Brain microvascular endothelial cell (primary cell): ENCODE measurements around the gene ELOVL6.
"Not testable (repeated sequence)": the region's sequence is repeated elsewhere in the genome, so short reads cannot be mapped to it uniquely, and the experiment has no call there.

ENCODE experiments used
- DNase-seq: peaks from one replicate; pipeline ENCODE4 v3.0.0-alpha.2; 2020
- H3K27ac ChIP-seq: fragments of 250-450 bp; sonication (Bioruptor Pico); 2 replicates; pipeline ENCODE4 v1.5.1; 2020; ENCODE audit warnings: mild to moderate bottlenecking, moderate library complexity
- H3K27me3 ChIP-seq: fragments of 250-450 bp; sonication (Bioruptor Pico); replicated peaks from 2 replicates; pipeline ENCODE4 v1.5.1; 2020; ENCODE audit warnings: mild to moderate bottlenecking
- H3K36me3 ChIP-seq: fragments of 250-450 bp; sonication (Bioruptor Pico); replicated peaks from 2 replicates; pipeline ENCODE4 v1.5.1; 2020; ENCODE audit warnings: mild to moderate bottlenecking
- H3K4me3 ChIP-seq: 2 replicates; pipeline ENCODE4 v1.5.1; 2011; ENCODE audit warnings: low read depth, mild to moderate bottlenecking, control low read depth, low read length, moderate library complexity
- in situ Hi-C: cut with HindIII; loops from 2 replicates; pipeline ENCODE4 v1.10.0; 2017; ENCODE audit warnings: low sequenced_read_pairs, low pct_ligation_motif_present
- TF ChIP-seq, protein P1 (sequence below): IDR thresholded peaks from 2 replicates; pipeline ENCODE4 v1.5.1; 2011; ENCODE audit warnings: low read depth, mild to moderate bottlenecking, moderate library complexity, low read length, control low read depth, inconsistent platforms; ENCODE audit errors: missing control alignments

The ELOVL6 gene, protein sequence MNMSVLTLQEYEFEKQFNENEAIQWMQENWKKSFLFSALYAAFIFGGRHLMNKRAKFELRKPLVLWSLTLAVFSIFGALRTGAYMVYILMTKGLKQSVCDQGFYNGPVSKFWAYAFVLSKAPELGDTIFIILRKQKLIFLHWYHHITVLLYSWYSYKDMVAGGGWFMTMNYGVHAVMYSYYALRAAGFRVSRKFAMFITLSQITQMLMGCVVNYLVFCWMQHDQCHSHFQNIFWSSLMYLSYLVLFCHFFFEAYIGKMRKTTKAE

DNA sequence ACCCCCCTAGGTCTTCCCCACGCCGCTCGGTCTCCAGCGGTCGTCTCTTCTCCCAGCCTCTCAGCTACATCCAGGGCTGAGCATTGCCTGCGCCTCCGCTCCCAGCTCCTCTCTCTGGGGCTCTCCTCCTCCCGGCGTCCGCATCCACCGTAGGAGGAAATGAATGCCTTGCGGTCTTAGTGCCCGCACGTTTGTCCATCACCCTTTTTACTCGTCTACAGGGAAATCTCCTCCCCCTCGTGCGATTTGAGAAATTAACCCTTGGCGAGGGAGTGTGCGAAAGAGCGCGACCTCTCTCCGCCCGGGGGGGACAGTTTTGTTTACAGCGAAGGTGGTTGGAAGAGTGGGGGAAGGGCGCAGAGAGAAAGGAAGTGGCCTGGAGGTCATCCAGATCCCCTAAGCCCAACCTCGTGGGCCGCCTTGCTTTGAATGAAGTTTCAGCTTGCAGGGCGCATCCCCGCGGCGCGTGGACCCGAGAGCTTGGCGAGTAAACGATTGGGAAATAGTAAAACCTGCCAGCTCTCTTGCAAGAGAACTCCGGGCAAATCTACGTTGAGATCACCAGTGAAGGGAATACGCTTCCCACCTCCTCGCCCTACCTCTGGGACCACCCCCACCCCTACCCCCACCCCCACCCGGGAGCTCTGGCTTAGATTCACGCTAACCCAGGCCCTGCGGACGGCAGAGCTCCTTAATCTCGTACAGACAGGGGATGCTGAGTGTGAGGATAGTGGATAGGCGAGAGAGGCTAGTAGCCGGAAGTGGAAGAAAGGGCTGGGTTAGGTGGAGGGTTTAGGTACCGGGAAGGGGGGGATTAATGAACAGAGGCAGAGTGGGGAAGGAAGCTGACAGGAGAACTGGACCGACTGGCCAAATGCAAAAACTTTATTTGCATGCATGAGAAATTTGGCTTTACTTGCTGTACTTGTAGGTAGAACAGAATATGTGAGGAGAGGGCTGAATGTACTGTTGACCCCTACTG lies at the start of gene ELOVL6:
Gene ELOVL6 (minus strand): TSS at position 181 of the 982 bp plus-strand sequence. CDS start 280 bp downstream, outside the sequence.
- no peaks in the 10 kb centered on the region for H3K36me3 ChIP-seq
- TF ChIP-seq, protein P1, sequence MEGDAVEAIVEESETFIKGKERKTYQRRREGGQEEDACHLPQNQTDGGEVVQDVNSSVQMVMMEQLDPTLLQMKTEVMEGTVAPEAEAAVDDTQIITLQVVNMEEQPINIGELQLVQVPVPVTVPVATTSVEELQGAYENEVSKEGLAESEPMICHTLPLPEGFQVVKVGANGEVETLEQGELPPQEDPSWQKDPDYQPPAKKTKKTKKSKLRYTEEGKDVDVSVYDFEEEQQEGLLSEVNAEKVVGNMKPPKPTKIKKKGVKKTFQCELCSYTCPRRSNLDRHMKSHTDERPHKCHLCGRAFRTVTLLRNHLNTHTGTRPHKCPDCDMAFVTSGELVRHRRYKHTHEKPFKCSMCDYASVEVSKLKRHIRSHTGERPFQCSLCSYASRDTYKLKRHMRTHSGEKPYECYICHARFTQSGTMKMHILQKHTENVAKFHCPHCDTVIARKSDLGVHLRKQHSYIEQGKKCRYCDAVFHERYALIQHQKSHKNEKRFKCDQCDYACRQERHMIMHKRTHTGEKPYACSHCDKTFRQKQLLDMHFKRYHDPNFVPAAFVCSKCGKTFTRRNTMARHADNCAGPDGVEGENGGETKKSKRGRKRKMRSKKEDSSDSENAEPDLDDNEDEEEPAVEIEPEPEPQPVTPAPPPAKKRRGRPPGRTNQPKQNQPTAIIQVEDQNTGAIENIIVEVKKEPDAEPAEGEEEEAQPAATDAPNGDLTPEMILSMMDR: no peak
- in situ Hi-C loops: no loop called here
- peak; percentile 62 for DNase-seq
- no peak within 1 kb of the TSS for H3K27ac ChIP-seq
- peak within 1 kb of the TSS; percentile 85 for H3K4me3 ChIP-seq
- no peaks in the 10 kb centered on the region for H3K27me3 ChIP-seq

DNA sequence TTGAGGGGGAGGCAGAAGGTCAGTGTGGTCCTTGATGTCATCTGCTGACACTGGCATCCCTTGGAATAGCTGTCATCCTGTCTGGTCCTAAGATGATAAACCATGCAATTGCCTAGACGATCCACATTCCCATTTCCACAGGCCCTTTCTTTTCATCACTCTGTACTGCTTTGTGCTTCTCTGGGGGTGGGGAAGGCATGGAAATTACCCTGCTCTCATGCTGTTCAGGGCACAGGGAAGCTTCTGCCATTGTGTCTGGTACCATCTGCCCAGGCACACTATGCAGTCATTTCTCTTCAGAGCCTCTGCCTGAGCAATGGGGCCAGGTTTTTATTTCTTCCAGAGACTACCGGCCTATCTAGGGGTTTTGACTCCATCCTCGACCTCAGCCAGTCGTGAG lies 49.7 kb upstream of the ELOVL6 start:
- Histone ChIP-seq H3K36me3 (no peaks in the 10 kb centered on the region), H3K27me3 (no peaks in the 10 kb centered on the region), H3K4me3 (no peak overlapping the region), H3K27ac (no peak overlapping the region)
- in situ Hi-C loops: no loop called here
- TF ChIP-seq, protein P1: no peak
- DNase-seq: no peak

DNA sequence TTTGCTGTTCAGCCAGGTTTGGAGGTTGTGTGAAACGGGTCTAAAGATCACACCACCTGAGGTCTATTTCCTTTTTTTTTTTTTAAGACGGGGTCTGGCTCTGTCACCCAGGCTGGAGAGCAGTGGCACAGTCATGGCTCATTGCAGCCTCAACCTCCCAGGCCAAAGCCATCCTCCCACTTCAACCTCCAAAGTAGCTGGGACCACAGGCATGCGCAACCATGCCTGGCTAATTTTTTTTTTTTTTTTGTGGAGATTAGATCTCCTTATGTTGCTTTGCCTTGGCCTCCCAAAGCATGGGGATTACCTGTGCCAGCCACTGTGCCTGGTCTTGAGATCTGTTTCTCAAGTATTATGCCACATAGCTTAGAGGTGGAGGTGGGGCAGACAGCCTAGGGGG lies 49.2 kb upstream of the ELOVL6 start:
- DNase-seq: no peak
- in situ Hi-C loops: no loop called here
- Histone ChIP-seq H3K27ac (no peak overlapping the region), H3K4me3 (no peak overlapping the region), H3K27me3 (no peaks in the 10 kb centered on the region), H3K36me3 (no peaks in the 10 kb centered on the region)
- TF ChIP-seq, protein P1: no peak

DNA sequence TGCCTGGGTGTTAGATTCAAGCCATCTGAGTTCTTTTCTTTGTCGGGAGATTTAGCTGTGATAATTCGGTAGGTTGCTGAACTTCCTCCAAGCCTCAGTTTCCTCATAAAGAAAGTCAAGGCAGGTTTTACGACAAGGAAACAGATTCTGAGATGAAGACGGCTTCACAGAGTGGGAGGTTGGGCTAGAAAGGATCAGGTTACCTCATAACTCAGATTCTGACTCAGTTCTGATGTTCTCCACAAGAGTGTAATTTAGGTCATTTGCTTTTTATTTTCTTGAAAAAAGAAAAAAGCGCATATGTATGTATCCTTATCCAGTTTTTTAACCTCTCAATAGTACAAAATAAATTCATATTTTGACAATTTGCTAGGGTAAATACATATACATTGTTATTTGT lies 47.2 kb upstream of the ELOVL6 start:
- Histone ChIP-seq H3K27me3 (no peaks in the 10 kb centered on the region), H3K36me3 (no peaks in the 10 kb centered on the region), H3K4me3 (no peak overlapping the region), H3K27ac (no peak overlapping the region)
- TF ChIP-seq, protein P1: no peak
- peak; percentile 39 for DNase-seq
- in situ Hi-C loops: no loop called here

DNA sequence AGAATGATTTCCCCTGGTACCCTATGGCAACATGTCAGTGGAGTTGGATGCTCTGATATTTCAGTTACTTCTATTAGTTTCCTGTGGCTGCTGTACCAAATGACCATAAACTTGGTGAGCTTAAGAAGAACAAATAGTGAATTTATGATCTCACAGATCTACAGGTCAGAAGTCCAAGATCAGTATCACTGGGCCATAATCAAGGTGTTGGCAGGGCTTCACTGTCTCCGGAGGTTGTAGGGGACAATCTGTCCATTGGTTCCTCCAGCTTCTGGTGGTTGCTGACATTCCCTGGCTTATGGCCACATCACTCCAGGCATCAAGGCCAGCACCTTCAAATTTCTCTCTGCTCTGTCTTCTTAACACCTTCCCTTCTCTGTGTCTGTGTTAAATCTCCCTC lies 37.9 kb upstream of the ELOVL6 start:
- no peaks in the 10 kb centered on the region for H3K27me3 ChIP-seq
- no peaks in the 10 kb centered on the region for H3K36me3 ChIP-seq
- TF ChIP-seq, protein P1: no peak
- no peak for DNase-seq
- no peak overlapping the region for H3K4me3 ChIP-seq
- in situ Hi-C loops: no loop called here
- no peak overlapping the region for H3K27ac ChIP-seq

DNA sequence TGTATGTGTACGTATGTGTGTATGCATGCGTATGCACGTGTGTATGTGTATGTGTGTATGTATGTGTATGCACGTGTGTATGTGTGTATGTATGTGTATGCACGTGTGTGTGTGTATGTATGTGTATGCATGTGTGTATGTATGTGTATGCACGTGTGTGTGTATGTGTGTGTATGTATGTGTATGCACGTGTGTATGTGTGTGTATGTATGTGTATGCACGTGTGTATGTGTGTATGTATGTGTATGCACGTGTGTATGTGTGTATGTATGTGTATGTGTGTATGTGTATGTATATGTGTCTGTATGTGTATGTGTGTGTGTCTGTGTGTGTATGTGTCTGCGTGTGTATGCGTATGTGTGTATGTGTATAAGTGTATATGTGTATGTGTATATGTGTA lies 35.2 kb upstream of the ELOVL6 start:
- in situ Hi-C loops, H3K27ac ChIP-seq, H3K4me3 ChIP-seq: not testable (repeated sequence)

More for the DNA sequence above, 35.2 kb upstream of the ELOVL6 start:
- not testable (repeated sequence) for H3K36me3 ChIP-seq, DNase-seq, H3K27me3 ChIP-seq
